ENCODE data around the gene VARS1.

The VARS1 gene

DNA sequence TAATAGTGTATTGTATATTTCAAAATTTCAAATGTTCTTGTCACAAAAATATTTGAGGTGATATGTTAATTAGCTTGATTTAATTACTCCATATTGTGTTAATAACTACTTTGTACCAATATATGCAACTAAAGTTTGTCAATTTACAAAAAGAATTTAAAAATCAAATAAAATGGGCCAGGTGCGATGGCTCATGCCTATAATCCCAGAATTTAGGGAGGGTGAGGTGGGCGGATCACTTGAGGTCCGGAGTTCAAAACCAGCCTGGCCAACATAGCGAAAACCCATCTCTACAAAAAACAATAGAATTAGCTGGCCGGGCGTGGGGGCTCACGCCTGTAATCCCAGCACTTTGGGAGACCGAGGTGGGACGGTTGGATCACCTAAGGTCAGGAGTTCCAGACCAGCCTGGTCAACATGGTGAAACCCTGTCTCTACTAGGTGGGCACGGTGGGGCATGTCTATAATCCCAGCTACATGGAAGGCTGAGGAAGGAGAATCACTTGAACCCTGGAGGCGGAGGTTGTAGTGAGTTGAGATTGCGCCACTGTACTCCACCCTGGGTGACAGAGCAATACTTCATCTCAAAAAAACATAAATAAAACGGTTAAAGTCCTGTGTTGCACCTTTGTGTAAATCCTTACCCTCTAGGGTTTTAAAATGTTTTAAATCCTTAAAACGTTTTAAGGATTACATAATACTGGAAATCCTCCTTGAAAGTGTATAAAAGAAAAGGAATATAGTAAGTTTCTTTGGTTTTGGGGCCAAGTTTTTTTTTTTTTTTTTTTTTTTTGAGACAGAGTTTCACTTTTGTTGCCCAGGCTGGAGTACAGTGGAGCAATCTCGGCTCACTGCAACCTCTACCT, 36.0 kb upstream of the VARS1 start:
- Histone ChIP-seq H3K27me3 (no peaks in the 10 kb centered on the region), H3K27ac (peak overlapping the region; percentile 96), H3K36me3 (no peaks in the 10 kb centered on the region), H3K9me3 (no peaks in the 10 kb centered on the region), H3K4me3 (ENCODE audit: low read depth in 1 of 2, low read length in 1 of 2) (peak overlapping the region; percentile 37 to 74), H3K4me1 (ENCODE audit: control insufficient read depth in 1 of 2, insufficient read depth in 1 of 2, low read depth in 1 of 2, low read length in 1 of 2) (peaks cover 60 to 68% of the 10 kb centered on the region in 2 experiments)
- TF ChIP-seq, protein P1, sequence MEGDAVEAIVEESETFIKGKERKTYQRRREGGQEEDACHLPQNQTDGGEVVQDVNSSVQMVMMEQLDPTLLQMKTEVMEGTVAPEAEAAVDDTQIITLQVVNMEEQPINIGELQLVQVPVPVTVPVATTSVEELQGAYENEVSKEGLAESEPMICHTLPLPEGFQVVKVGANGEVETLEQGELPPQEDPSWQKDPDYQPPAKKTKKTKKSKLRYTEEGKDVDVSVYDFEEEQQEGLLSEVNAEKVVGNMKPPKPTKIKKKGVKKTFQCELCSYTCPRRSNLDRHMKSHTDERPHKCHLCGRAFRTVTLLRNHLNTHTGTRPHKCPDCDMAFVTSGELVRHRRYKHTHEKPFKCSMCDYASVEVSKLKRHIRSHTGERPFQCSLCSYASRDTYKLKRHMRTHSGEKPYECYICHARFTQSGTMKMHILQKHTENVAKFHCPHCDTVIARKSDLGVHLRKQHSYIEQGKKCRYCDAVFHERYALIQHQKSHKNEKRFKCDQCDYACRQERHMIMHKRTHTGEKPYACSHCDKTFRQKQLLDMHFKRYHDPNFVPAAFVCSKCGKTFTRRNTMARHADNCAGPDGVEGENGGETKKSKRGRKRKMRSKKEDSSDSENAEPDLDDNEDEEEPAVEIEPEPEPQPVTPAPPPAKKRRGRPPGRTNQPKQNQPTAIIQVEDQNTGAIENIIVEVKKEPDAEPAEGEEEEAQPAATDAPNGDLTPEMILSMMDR (IDR thresholded peaks at IDR 0.05) = no peak

DNA sequence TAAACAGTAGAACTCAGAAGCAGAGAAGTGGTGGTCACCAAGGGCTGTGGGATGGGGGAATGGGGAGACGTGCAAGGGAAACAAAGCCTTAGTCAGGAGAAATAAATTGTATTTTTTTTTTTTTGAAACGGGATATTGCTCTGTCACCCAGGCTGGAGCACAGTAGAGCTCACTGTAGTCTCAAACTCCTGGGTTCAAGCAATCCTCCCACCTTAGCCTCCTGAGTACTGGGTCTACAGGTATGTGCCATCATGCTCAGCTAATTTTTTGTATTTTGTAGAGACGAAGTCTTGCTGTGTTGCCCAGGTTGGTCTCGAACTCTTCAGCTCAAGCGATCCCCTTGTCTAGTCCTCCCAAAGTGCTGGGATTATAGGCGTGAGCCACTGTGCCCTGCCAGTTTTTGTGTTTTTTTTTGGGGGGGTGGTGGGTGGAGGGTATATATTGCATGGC, 35.4 kb upstream of the VARS1 start:
- H3K9me3 ChIP-seq = no peaks in the 10 kb centered on the region
- peak overlapping the region; percentile 65 to 74 for H3K4me3 ChIP-seq (ENCODE audit: low read depth in 1 of 2, low read length in 1 of 2)
- TF ChIP-seq, protein P1 (IDR thresholded peaks at IDR 0.05) = no peak
- H3K4me1 ChIP-seq (ENCODE audit: control insufficient read depth in 1 of 2, insufficient read depth in 1 of 2, low read depth in 1 of 2, low read length in 1 of 2) = peaks cover 60 to 68% of the 10 kb centered on the region in 2 experiments
- no peaks in the 10 kb centered on the region for H3K36me3 ChIP-seq
- peak overlapping the region; percentile 96 for H3K27ac ChIP-seq
- H3K27me3 ChIP-seq = no peaks in the 10 kb centered on the region

DNA sequence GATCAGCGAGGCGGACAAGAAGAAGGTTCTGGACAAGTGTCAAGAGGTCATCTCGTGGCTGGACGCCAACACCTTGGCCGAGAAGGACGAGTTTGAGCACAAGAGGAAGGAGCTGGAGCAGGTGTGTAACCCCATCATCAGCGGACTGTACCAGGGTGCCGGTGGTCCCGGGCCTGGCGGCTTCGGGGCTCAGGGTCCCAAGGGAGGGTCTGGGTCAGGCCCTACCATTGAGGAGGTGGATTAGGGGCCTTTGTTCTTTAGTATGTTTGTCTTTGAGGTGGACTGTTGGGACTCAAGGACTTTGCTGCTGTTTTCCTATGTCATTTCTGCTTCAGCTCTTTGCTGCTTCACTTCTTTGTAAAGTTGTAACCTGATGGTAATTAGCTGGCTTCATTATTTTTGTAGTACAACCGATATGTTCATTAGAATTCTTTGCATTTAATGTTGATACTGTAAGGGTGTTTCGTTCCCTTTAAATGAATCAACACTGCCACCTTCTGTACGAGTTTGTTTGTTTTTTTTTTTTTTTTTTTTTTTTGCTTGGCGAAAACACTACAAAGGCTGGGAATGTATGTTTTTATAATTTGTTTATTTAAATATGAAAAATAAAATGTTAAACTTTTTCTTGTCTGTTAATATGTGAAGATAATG, 34.2 kb upstream of the VARS1 start:
- Histone ChIP-seq H3K27me3 (no peaks in the 10 kb centered on the region), H3K27ac (peak overlapping the region; percentile 96), H3K9me3 (no peaks in the 10 kb centered on the region), H3K36me3 (no peaks in the 10 kb centered on the region), H3K4me3 (ENCODE audit: low read depth in 1 of 2, low read length in 1 of 2) (peak overlapping the region; percentile 65 to 74), H3K4me1 (ENCODE audit: control insufficient read depth in 1 of 2, insufficient read depth in 1 of 2, low read depth in 1 of 2, low read length in 1 of 2) (peaks cover 60 to 69% of the 10 kb centered on the region in 2 experiments)
- TF ChIP-seq, protein P1 (IDR thresholded peaks at IDR 0.05) = peak; percentile 13

DNA sequence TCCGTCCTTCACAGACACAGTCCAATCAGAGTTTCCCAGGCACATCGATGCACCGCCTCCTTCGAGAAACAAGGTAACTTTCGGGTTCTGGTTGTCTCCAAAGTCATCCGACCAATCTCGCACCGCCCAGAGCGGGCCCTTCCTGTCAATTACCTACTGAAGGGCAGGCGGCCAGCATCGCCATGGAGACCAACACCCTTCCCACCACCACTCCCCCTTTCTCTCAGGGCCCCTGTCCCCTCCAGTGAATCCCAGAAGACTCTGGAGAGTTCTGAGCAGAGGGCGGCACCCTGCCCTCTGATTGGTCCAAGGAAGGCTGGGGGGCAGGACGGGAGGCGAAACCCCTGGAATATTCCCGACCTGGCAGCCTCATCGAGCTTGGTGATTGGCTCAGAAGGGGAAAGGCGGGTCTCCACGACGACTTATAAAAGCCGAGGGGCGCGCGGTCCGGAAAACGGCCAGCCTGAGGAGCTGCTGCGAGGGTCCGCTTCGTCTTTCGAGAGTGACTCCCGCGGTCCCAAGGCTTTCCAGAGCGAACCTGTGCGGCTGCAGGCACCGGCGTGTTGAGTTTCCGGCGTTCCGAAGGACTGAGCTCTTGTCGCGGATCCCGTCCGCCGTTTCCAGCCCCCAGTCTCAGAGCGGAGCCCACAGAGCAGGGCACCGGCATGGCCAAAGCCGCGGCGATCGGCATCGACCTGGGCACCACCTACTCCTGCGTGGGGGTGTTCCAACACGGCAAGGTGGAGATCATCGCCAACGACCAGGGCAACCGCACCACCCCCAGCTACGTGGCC, 31.9 kb upstream of the VARS1 start, which contains the start of gene HSPA1B:
Gene HSPA1B (plus strand): TSS at position 453 of the 794 bp plus-strand sequence. CDS start 213 bp downstream, at position 666.
- Histone ChIP-seq H3K36me3 (no peaks in the 10 kb centered on the region), H3K27ac (peak within 1 kb of the TSS; percentile 95), H3K4me3 (ENCODE audit: low read depth in 1 of 2, low read length in 1 of 2) (peak within 1 kb of the TSS; percentile 76 to 85), H3K9me3 (no peaks in the 10 kb centered on the region), H3K27me3 (no peaks in the 10 kb centered on the region), H3K4me1 (ENCODE audit: control insufficient read depth in 1 of 2, insufficient read depth in 1 of 2, low read depth in 1 of 2, low read length in 1 of 2) (peaks cover 65 to 72% of the 10 kb centered on the region in 2 experiments)
- TF ChIP-seq, protein P1 (IDR thresholded peaks at IDR 0.05) = peak; percentile 25

DNA sequence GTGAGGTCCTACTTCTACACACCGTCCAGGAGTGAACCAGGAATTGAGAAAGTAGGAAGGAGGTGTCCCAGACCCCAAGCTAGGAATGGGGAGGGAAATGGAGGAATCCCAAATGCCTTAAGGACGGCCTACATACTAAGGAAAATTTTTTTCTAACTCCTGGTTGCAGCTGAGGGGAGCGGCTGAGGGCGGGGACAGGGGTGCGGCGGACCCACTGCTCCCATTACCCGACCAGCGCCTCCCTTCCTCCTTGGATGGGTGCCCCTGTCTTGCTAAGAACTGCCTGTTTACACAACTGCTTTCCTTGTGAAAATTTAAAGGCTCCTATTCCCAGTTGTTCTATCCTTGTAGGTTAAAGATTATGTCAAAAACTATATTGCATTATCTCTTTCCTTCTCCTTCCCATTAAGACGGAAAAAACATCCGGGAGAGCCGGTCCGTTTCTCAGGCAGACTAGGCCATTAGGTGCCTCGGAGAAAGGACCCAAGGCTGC, 31.3 kb upstream of the VARS1 start:
- Histone ChIP-seq H3K4me3 (ENCODE audit: low read depth in 1 of 2, low read length in 1 of 2) (peak overlapping the region; percentile 76 to 85), H3K27me3 (no peaks in the 10 kb centered on the region), H3K27ac (peak overlapping the region; percentile 95), H3K4me1 (ENCODE audit: control insufficient read depth in 1 of 2, insufficient read depth in 1 of 2, low read depth in 1 of 2, low read length in 1 of 2) (peaks cover 65 to 71% of the 10 kb centered on the region in 2 experiments), H3K9me3 (no peaks in the 10 kb centered on the region), H3K36me3 (no peaks in the 10 kb centered on the region)
- TF ChIP-seq, protein P1 (IDR thresholded peaks at IDR 0.05) = no peak

Measured in neutrophil (primary cell).